Stimulated activated CD8-positive, alpha-beta memory T cell treated with anti-CD3 and anti-CD28 coated beads, Interleukin-2, amount 100 ng/mL, for 1 hour (primary cell): ENCODE measurements around the gene LAMC3.

Experiments used
- DNase-seq, 2 donors: peaks; one replicate each; pipeline ENCODE4 v3.0.0-alpha.2; 2020; ENCODE audit warnings: low read depth in 2 of 2

LAMC3 gene

GRCh38 chr9:131117121-131117761 lies 108.3 kb downstream of the LAMC3 start:
- no peak for DNase-seq

DNA sequence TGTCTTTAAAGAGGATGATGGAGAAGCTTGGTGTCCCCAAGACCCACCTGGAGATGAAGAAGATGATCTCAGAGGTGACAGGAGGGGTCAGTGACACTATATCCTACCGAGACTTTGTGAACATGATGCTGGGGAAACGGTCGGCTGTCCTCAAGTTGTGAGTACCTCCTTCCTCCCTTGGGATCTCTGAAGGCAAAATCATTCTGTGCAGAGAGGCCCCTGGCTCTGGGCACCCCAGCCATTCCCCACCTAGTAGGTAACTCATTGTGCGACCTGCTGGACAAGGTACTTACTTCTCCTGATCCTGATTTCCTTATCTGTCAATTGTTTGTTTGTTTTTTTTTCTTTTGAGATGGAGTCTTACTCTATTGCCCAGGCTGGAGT lies 108.8 kb downstream of the LAMC3 start:
- DNase-seq, result no peak

DNA sequence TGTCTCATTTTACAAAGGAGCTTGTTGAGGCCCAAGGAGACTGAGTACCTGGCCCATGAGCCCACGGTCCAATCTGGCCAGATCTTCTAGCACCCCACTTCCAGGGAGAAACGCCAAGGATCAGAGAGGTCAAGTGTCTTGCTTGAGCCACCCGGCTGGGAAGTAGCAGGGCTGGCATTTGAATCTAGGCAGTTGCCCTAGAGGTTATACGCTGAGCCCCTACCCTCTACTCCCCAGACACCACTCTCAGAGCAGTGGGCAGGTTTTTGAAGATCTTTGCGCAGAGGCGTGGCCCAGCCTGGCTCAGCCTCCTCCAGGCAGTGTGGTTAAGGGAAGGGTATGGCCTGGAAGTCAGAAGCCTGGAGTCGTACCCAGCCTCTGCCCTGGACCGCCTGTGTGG lies 110.6 kb downstream of the LAMC3 start:
- no peak for DNase-seq

GRCh38 chr9:131120620-131121228 lies 111.8 kb downstream of the LAMC3 start:
- no peak for DNase-seq

- DNase-seq, result no peak
Measured at GRCh38 chr9:131121346-131121745, 112.4 kb downstream of the LAMC3 start.

GRCh38 chr9:131122158-131122557 lies 113.2 kb downstream of the LAMC3 start:
- DNase-seq, result no peak

DNA sequence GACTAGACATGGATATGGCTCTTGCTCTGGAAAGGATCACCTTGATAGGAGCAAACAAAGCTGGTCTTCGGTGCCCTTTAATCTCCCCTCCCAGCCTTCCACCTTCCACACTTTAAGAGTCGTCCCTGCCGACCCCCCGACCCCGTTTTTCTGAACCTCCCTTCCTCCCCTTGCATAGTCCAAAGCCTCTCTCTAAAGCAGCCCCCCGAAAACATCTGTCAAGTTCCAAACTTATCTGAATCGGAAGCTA lies 116.0 kb downstream of the LAMC3 start:
- no peak for DNase-seq

DNA sequence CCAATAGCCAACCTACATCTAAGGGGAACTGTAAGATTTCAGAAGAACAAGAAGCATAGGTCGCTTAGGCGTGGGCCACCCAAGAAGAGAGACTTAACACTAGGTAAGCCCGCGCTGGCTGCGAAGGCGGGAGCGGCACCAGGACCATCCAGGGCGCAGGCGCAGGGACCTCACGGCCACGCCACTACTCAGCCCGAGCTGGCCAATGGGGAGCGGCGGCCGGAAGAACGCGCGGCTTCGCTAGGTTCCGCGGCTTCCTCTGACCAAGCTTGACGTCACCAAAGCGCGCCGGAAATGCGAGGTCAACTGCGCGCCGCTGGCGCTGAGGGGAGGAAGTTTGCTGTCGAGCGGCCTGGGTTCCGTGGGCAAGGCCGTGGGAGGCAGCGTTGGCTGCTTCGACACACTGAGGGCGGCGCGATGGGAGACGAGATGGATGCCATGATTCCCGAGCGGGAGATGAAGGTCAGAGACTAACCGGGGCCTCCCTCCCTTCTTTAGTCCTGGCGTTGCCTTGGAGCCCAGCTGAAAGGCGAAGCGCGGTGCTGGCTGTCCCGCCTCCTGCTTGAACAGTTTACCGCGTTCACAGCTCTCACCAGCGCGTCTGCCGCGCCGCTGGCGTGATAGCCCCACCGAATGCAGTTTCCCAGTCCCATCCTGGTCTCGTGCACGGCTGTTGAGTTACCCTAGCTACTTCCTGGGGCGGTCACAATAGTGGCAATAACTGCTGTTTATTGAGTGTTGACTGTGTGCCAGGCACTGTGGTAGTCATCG lies 116.5 kb downstream of the LAMC3 start, which contains the start of gene NUP214:
Gene NUP214, plus strand, starts transcription at position 299 of the 771 bp plus-strand sequence. Its CDS starts 119 bp downstream, at position 418.
- peak; percentile 99 to 100 for DNase-seq

DNA sequence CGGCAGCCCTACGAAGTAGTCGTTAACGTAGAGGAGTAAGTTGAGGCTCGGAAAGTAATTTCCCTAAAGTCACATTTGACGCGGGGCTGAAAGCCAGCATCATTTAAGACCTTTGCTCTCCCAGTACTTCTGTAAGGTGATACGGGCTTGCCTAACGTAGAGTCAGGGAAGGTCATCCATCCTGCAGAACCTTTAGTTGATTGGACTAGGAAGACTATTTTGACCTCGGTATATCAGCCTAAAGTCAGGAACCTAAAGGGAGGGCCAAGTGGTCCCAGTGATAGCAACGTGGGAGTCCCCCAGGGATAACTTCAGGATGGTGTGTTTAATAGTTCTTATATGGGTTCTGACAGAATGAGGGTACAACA lies 117.1 kb downstream of the LAMC3 start:
- no peak for DNase-seq

- DNase-seq, result no peak
Measured at GRCh38 chr9:131129183-131129582, 120.2 kb downstream of the LAMC3 start.

- DNase-seq, result no peak
Measured at GRCh38 chr9:131138676-131139075, 129.7 kb downstream of the LAMC3 start.

DNA sequence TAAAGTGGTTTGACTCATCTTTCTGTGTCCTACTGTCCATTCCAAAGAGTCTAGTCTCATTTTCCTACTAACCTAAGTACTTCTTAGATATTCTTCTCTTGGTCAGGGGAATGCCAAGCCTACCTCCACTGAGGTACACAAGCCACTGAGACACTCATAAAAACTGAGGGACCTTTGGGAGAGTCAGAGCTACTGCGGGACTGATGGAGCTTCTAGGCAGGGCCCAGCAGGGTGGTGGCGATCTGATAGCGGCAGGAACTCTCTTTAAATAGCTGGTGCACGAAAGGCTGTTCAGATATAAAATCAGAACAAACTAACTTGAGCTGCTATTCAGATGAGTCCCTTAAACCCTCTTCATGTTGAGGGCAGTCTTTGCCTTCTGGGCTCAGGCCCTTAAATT lies 131.1 kb downstream of the LAMC3 start:
- DNase-seq, result no peak

GRCh38 chr9:131140550-131140949 lies 131.6 kb downstream of the LAMC3 start:
- DNase-seq, result no peak

GRCh38 chr9:131142160-131142559 lies 133.2 kb downstream of the LAMC3 start:
- DNase-seq, result no peak
